HG03575 (cell line): Measurements from ENCODE around the gene ANKS1B.
A peak's percentile ranks its signal among the peaks of the same experiment; 100 is the strongest.
"Not testable (repeated sequence)": the region's sequence is repeated elsewhere in the genome, so short reads cannot be mapped to it uniquely, and the experiment has no call there.

ENCODE experiments used
- ATAC-seq: cut with Tn5 transposase; IDR thresholded peaks from one replicate; pipeline ENCODE4 v1.9.1; 2021; ENCODE audit not compliant: unreplicated experiment, insufficient number of reproducible peaks, low FRiP score; ENCODE audit errors: extremely low read depth

Gene ANKS1B

GRCh38 chr12:98771811-98772752 lies 1212.7 kb downstream of the ANKS1B start:
- no peak for ATAC-seq

- ATAC-seq, result no peak
Measured at GRCh38 chr12:98770230-98770629, 1214.5 kb downstream of the ANKS1B start.

DNA sequence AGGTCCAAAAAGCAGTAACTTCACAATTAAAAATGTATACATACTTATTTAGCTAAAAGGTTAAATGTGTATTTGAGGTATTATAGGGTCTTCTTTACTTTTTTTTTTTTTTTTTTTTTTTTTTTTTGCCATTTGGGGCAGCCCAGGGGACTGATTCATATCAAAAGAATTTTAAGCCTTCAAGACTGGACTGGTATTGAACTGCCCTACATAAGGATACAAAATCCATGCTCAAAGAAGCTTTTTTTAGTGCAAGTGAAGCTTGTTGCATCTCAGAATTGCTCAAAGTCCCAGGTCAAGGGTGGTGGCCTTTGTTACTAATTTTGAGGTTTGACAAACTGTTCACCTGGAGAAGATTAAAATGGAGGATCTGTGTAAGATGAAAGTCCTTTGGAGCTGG lies 1215.7 kb downstream of the ANKS1B start:
- ATAC-seq, result no peak

DNA sequence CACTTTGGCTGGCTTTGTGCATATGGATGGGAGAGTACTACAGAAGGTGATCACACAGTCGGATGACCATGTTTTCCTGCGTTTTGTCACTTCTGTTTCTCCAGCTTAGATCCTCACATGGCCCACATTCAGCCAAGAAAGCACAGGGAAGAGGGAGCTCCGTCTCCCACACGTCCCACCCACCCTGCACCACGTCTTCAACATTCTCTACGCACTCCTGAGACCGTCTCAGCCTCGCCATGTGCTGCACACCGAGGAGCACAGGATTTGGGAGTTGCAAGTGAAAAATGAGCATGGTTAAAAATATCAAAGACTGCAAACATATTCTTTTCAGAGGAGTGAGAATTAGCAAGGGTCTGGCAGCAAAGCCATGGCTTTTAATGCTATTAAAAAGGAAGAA lies 1217.5 kb downstream of the ANKS1B start:
- ATAC-seq, result no peak

DNA sequence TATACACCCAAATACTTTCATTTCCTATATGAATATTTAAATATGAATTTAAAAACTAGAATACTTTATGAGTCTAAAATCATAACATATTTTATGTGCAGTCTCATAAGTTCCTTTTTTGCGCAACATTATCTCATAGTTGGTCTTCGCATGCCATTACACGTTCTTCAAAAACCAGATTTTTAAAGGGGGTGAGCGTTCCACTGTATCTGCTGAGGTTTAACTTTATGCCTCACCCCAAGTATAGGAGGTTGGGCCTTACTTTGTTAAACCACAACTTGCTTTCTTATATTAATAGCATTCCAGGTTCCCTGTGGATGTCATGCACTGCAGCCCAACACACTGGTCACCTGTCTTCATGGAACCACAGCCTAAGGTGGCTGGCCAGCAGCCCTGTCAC lies 1221.1 kb downstream of the ANKS1B start:
- no peak for ATAC-seq

GRCh38 chr12:98758331-98758730 lies 1226.4 kb downstream of the ANKS1B start:
- ATAC-seq, result no peak

DNA sequence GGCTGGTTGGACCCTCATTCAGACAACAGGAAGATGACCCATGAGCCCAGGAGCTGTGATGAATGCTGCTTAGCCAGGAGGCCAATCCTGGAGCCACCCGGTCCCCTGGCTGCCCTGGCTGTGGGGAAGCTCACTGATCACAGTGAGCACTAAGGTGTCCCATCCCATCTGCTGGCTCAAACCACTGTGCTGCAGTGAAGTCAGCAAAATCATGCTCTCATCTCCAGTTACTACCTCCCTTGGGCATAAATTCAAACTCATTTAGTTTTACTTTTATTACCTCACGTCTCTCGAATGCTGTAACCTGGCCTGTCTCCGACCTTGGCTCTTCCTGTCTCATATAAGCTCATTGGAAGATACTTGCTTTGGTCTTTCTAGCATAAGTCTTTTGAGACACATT lies 1227.3 kb downstream of the ANKS1B start:
- ATAC-seq, result no peak

GRCh38 chr12:98755855-98756254 lies 1228.9 kb downstream of the ANKS1B start:
- ATAC-seq, result not testable (repeated sequence)

GRCh38 chr12:98754095-98754494 lies 1230.6 kb downstream of the ANKS1B start:
- peak; percentile 100 for ATAC-seq

GRCh38 chr12:98752726-98753125 lies 1232.0 kb downstream of the ANKS1B start:
- no peak for ATAC-seq

DNA sequence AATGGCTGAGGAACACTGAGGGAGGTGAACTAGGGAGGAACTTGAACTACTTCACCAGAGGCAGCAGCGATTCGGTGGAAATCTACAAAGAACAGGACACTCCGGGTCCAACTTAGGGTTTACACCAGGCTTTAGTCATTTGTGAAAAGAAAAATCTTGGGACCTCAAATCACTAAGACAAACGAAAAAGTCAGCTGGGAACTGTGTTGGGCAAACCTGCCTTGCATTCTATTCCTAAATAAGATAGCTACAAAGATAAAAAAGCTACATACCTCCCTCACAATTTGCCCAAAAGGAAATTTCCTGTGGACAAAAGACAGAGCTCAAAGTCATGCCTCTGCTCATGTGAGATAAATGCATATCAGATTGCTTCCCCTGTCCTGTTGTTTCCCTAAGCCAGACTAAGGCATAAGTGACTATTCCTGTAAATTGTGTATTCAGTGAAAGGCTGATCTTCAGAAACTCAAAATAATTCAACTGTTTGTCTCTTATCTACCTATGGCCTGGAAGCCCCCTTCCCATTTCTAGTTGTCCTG lies 1233.1 kb downstream of the ANKS1B start:
- ATAC-seq, result no peak

GRCh38 chr12:98750511-98750910 lies 1234.2 kb downstream of the ANKS1B start:
- no peak for ATAC-seq

DNA sequence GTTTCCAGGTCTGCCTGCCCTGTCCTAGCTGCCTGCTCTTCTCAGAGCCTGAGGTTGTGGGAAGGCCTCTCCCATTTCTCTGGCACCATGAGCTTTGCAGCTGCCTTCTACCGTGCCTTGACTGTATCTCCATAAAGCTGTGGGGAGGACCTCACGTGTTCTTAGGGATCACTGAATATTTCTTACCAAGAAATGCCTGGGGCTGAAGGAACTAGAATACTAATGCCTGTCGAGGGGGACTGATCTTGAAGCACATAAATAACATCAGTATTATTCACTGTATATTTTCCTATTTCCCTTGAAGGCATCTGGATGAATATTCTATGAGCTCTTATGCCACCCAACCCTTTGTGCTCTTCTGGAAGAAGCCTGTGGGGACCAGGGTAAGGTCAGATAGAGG lies 1236.3 kb downstream of the ANKS1B start:
- ATAC-seq, result no peak

DNA sequence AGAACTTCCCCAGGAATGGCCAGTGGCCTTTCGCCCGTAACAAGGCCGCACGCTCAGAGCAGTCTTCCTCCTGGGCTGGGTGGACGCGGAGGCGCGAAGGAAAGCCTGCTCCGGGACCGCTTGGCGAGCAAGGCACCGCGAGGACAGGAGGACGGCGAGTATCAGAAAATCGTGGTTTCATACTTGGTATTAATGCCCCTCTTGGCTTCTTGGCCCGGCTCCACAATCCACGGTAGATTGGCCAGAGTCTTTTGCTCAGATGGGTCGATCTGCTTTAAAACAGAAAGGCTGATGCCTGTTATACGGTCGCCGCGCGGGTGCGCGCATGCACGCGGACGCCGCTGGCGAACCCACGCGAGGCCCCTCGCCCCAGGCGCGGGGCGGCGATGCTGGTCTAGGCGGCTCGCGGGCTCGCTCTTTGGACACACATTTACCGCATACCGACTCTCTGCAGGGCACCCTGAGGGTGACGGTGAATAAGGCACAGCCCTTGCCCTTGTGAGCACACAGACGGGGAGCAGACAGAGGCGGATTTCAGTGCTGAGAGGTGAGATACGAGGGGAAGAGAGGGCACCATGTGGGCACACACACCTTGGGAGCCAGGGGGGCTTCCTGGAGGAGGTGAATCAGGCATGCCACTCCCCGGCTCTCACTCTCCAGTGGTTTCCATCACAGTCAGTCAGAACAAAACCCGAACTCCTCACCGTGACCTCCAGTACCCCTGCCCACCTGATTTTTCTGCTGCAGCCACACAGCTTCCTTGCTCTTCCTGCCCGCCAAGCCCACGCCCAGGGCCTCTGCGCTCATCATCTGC lies 1239.0 kb downstream of the ANKS1B start:
- no peak for ATAC-seq

GRCh38 chr12:98744680-98745079 lies 1240.1 kb downstream of the ANKS1B start:
- ATAC-seq, result no peak

- no peak for ATAC-seq
Measured at GRCh38 chr12:98743362-98743953, 1241.3 kb downstream of the ANKS1B start.

GRCh38 chr12:98741556-98742265 lies 1243.0 kb downstream of the ANKS1B start:
- no peak for ATAC-seq

DNA sequence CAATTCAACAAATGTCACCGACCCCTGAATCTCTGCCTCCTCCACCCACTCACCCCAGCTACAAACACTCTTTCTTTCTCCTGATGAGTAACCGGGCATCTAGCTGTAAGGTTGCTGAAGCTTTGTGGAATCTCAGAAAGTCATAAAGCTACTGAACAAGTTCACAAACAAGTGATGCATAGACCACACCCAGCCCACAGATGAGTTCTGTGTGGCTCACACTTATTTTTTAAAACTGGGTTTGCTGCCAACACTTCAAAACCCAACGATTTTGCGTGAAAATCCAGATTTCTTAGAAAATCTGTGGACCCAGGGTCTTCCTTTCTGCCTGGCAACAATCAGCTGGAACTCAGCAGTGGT lies 1243.6 kb downstream of the ANKS1B start:
- ATAC-seq, result no peak

GRCh38 chr12:98740751-98741150 lies 1244.0 kb downstream of the ANKS1B start:
- ATAC-seq, result no peak
